H1 (cell line): ENCODE measurements around the gene SLC35F3. TPM values are rescaled to one million over a fixed set of nuclear protein-coding genes. Genes with fewer than 3 reads are reported as not detected.

ENCODE experiments used
- CTCF ChIA-PET: fragments of 300-600 bp; sonication (Branson Sonifier 250); formaldehyde crosslinking; loops from one replicate; lab custom pipeline; 2021; ENCODE audit not compliant: partially characterized antibody; lab: Charles Lee
- POLR2A ChIA-PET: fragments of 300-600 bp; sonication (Branson Sonifier 250); formaldehyde crosslinking; loops from one replicate; lab custom pipeline; 2021; ENCODE audit warnings: inconsistent platforms; ENCODE audit not compliant: partially characterized antibody; lab: Charles Lee
- DNase-seq, 2 experiments: peaks; one replicate each; pipeline versions ENCODE4 v3.0.0 to v3.0.0-alpha.2; 2010 to 2022; ENCODE audit warnings: low spot score in 2 of 2, low read depth in 1 of 2, mixed read lengths in 1 of 2
- FAIRE-seq: peaks from 2 replicates; lab custom pipeline; 2011; peaks lifted over from hg19 to GRCh38; lab: Jason Lieb, UNC
- H2AFZ ChIP-seq: 2 replicates; pipeline ENCODE4 v1.8.1; 2012; ENCODE audit warnings: low read length, inconsistent platforms
- H2AK5ac ChIP-seq: 2 replicates; pipeline ENCODE4 v1.6.1; 2013; ENCODE audit warnings: low read depth, low read length
- H2BK120ac ChIP-seq: replicated peaks from 2 replicates; pipeline ENCODE3; 2013; ENCODE audit warnings: low read depth, low read length, inconsistent platforms
- H2BK12ac ChIP-seq: 2 replicates; pipeline ENCODE4 v1.6.1; 2013; ENCODE audit warnings: low read depth, low read length
- H2BK15ac ChIP-seq: 2 replicates; pipeline ENCODE4 v1.6.1; 2013; ENCODE audit warnings: low read length
- H2BK20ac ChIP-seq: 2 replicates; pipeline ENCODE4 v1.6.1; 2013; ENCODE audit warnings: low read length
- H2BK5ac ChIP-seq: 2 replicates; pipeline ENCODE4 v1.6.1; 2013; ENCODE audit warnings: low read depth, low read length
- H3K14ac ChIP-seq: 2 replicates; pipeline ENCODE4 v1.6.1; 2013; ENCODE audit warnings: inconsistent platforms; ENCODE audit not compliant: insufficient read length
- H3K18ac ChIP-seq: 2 replicates; pipeline ENCODE4 v1.6.1; 2013; ENCODE audit warnings: low read length; ENCODE audit errors: extremely low read depth
- H3K23ac ChIP-seq: 2 replicates; pipeline ENCODE4 v1.6.1; 2013; ENCODE audit warnings: inconsistent platforms; ENCODE audit not compliant: insufficient read length
- H3K23me2 ChIP-seq: 2 replicates; pipeline ENCODE4 v1.6.1; 2013; ENCODE audit warnings: low read depth, low read length
- H3K27ac ChIP-seq: 2 replicates; pipeline ENCODE4 v1.6.1; 2011; ENCODE audit warnings: low read depth, low read length, inconsistent platforms
- H3K27me3 ChIP-seq, 4 experiments: replicated peaks in 1 of 4; 1 replicate in 1 of 4; 2 replicates in 3 of 4; pipeline versions ENCODE4 v1.6.1 to v1.8.1; 2011 to 2013; ENCODE audit warnings: low read length in 3 of 4, mild to moderate bottlenecking in 3 of 4, inconsistent platforms in 2 of 4, mixed read lengths in 2 of 4, moderate library complexity in 1 of 4; ENCODE audit not compliant: control insufficient read depth in 3 of 4, insufficient read depth in 3 of 4; ENCODE audit errors: extremely low read depth in 1 of 4
- H3K36me3 ChIP-seq, 4 experiments: 2 replicates each; pipeline versions ENCODE4 v1.6.1 to v1.8.1; 2011 to 2013; ENCODE audit warnings: mild to moderate bottlenecking in 4 of 4, low read length in 3 of 4, moderate library complexity in 2 of 4, control low read depth in 1 of 4, inconsistent platforms in 1 of 4; ENCODE audit not compliant: insufficient read depth in 4 of 4, control insufficient read depth in 2 of 4
- H3K4ac ChIP-seq: replicated peaks from 2 replicates; pipeline ENCODE3; 2013; ENCODE audit warnings: low read length, low read depth, mixed read lengths, inconsistent platforms; ENCODE audit not compliant: insufficient read length
- H3K4me1 ChIP-seq, 4 experiments: replicated peaks in 1 of 4; 1 replicate in 1 of 4; 2 replicates in 3 of 4; pipeline versions ENCODE4 v1.6.1 to v1.8.1; 2011 to 2013; ENCODE audit warnings: low read length in 3 of 4, inconsistent platforms in 2 of 4, mixed read lengths in 1 of 4; ENCODE audit not compliant: insufficient read depth in 4 of 4, control insufficient read depth in 3 of 4
- H3K4me2 ChIP-seq, 2 experiments: 2 replicates each; pipeline versions ENCODE4 v1.6.1 to v1.8.1; 2011 to 2013; ENCODE audit warnings: low read depth in 2 of 2, low read length in 2 of 2, control low read depth in 1 of 2, inconsistent platforms in 1 of 2, mild to moderate bottlenecking in 1 of 2; ENCODE audit not compliant: insufficient read depth in 1 of 2
- H3K4me3 ChIP-seq, 4 experiments: fragments of 200-600, 300-600 bp in 1 of 4; sonication (generic), shearing (Covaris generic), sonication (Bioruptor Twin) in 1 of 4; 2 replicates each; pipeline versions ENCODE4 v1.5.1 to v1.8.1; 2011 to 2016; ENCODE audit warnings: low read length in 4 of 4, low read depth in 3 of 4, control low read depth in 2 of 4, inconsistent platforms in 2 of 4, mild to moderate bottlenecking in 2 of 4, mixed read lengths in 1 of 4, moderate library complexity in 1 of 4; ENCODE audit not compliant: insufficient read depth in 2 of 4; ENCODE audit errors: extremely low read depth in 1 of 4
- H3K56ac ChIP-seq: replicated peaks from 2 replicates; pipeline ENCODE3; 2013; ENCODE audit warnings: low read depth, mild to moderate bottlenecking, mixed read lengths, low read length, inconsistent platforms; ENCODE audit not compliant: insufficient read length
- H3K79me1 ChIP-seq: 2 replicates; pipeline ENCODE4 v1.6.1; 2013; ENCODE audit warnings: low read depth, low read length, control low read depth
- H3K79me2 ChIP-seq, 2 experiments: 2 replicates each; pipeline versions ENCODE4 v1.6.1 to v1.8.1; 2012 to 2013; ENCODE audit warnings: low read length in 2 of 2, mild to moderate bottlenecking in 2 of 2, inconsistent platforms in 1 of 2; ENCODE audit not compliant: insufficient read depth in 2 of 2, control insufficient read depth in 1 of 2
- H3K9ac ChIP-seq, 4 experiments: replicated peaks in 1 of 4; 1 replicate in 1 of 4; 2 replicates in 3 of 4; pipeline versions ENCODE4 v1.6.1 to v1.8.1; 2011 to 2013; ENCODE audit warnings: low read depth in 3 of 4, low read length in 3 of 4, control low read depth in 2 of 4, mild to moderate bottlenecking in 2 of 4, moderate library complexity in 2 of 4, inconsistent platforms in 1 of 4; ENCODE audit errors: extremely low read depth in 1 of 4
- H3K9me3 ChIP-seq, 2 experiments: 2 replicates each; pipeline versions ENCODE4 v1.6.1 to v1.8.1; 2012 to 2013; ENCODE audit warnings: mild to moderate bottlenecking in 2 of 2, moderate library complexity in 2 of 2, control low read depth in 1 of 2, inconsistent platforms in 1 of 2, low read depth in 1 of 2, low read length in 1 of 2, mixed read lengths in 1 of 2; ENCODE audit not compliant: insufficient read depth in 2 of 2
- H4K20me1 ChIP-seq, 2 experiments: replicated peaks in 1 of 2; 2 replicates each; pipeline versions ENCODE3 to v1.8.1; 2011 to 2013; ENCODE audit warnings: inconsistent platforms in 2 of 2, low read length in 2 of 2, mild to moderate bottlenecking in 1 of 2; ENCODE audit not compliant: insufficient read depth in 2 of 2, control insufficient read depth in 1 of 2
- H4K5ac ChIP-seq: 2 replicates; pipeline ENCODE4 v1.6.1; 2013; ENCODE audit warnings: low read length, low read depth, mixed read lengths, inconsistent platforms; ENCODE audit not compliant: insufficient read length
- H4K8ac ChIP-seq: 2 replicates; pipeline ENCODE4 v1.8.0; 2013; ENCODE audit warnings: mild to moderate bottlenecking, moderate library complexity, low read length, inconsistent platforms; ENCODE audit not compliant: insufficient read depth; ENCODE audit errors: extremely low read depth
- H4K91ac ChIP-seq: replicated peaks from 2 replicates; pipeline ENCODE3; 2013; ENCODE audit warnings: low read length, mixed read lengths, inconsistent platforms; ENCODE audit not compliant: insufficient read length
- ATF2 ChIP-seq: IDR thresholded peaks from 2 replicates; pipeline ENCODE4 v1.6.1; 2012; ENCODE audit warnings: low read length, inconsistent platforms
- EGR1 ChIP-seq: IDR thresholded peaks from 2 replicates; pipeline ENCODE4 v1.6.1; 2011; ENCODE audit warnings: low read depth, low read length, borderline replicate concordance
- EZH2 ChIP-seq: fragments of 200-600 bp; sonication (generic); IDR thresholded peaks from 2 replicates; pipeline ENCODE4 v1.7.1; 2012; ENCODE audit warnings: low read depth, mild to moderate bottlenecking, moderate library complexity, low read length, inconsistent platforms; ENCODE audit not compliant: severe bottlenecking
- JUND ChIP-seq: IDR thresholded peaks from 2 replicates; pipeline ENCODE4 v1.6.1; 2011; ENCODE audit warnings: mild to moderate bottlenecking, improper control_type of control experiment, low read length
- KDM4A ChIP-seq: IDR thresholded peaks from one replicate; pipeline ENCODE4 v1.7.1; 2012; ENCODE audit warnings: low read depth, mild to moderate bottlenecking, moderate library complexity, low read length, inconsistent platforms; ENCODE audit not compliant: severe bottlenecking
- SIX5 ChIP-seq: IDR thresholded peaks from 2 replicates; pipeline ENCODE4 v1.6.1; 2011; ENCODE audit warnings: mild to moderate bottlenecking, low read depth, low read length
- SP1 ChIP-seq: IDR thresholded peaks from 2 replicates; pipeline ENCODE4 v1.6.1; 2011; ENCODE audit warnings: low read depth, low read length
- SRF ChIP-seq: IDR thresholded peaks from 2 replicates; pipeline ENCODE4 v1.6.1; 2011; ENCODE audit warnings: mild to moderate bottlenecking, low read depth, low read length, moderate library complexity
- SUZ12 ChIP-seq: fragments of 200-600 bp; sonication (generic); IDR thresholded peaks from 2 replicates; pipeline ENCODE4 v1.6.1; 2012; ENCODE audit warnings: mild to moderate bottlenecking, inconsistent platforms, low read length, moderate library complexity, mixed read lengths
- TCF12 ChIP-seq: IDR thresholded peaks from 2 replicates; pipeline ENCODE4 v1.6.1; 2011; ENCODE audit warnings: low read depth, mild to moderate bottlenecking, low read length
- USF2 ChIP-seq: IDR thresholded peaks from 2 replicates; pipeline ENCODE4 v1.6.1; 2011; ENCODE audit warnings: low read length, improper control_type of control experiment
- WGBS, 2 experiments: shearing (Covaris generic) in 1 of 2; methylation state at CpG; one replicate each; pipeline versions ENCODE4 v1.1.6 to v1.1.7; 2013 to 2015; ENCODE audit warnings: low lambda C conversion rate in 2 of 2, mixed read lengths in 2 of 2, inconsistent platforms in 1 of 2, low coverage in 1 of 2, missing lambda C conversion rate in 1 of 2; ENCODE audit not compliant: insufficient replicate concordance in 2 of 2, insufficient coverage in 1 of 2, insufficient read length in 1 of 2; ENCODE audit errors: extremely low coverage in 1 of 2, missing lambda C conversion rate in 1 of 2; 5-methylcytosine and 5-hydroxymethylcytosine counted together
- polyA plus RNA-seq, 7 experiments: library from polyadenylated mRNA; depleted of rRNA in 3 of 7; stranded (reverse) in 5 of 7; unstranded in 2 of 7; fragments of >200 nt in 5 of 7; fragments of 200-250 nt in 2 of 7; gene quantifications; 1 replicate in 5 of 7; 2 replicates in 1 of 7; 4 replicates in 1 of 7; pipeline versions ENCODE4 v1.2.1 to v1.2.3, GENCODE V29; 2011 to 2013; ENCODE audit warnings: missing spikeins in 2 of 7, mixed read lengths in 2 of 7
- total RNA-seq: library from RNA; stranded (reverse); fragmentation: NEBNext Ultra II Directional; extraction: Animal tissue kit (Norgen Biotek cat#: 25700); gene quantifications from 2 replicates; pipeline ENCODE4 v1.2.1, GENCODE V29; 2021

The SLC35F3 gene
- total and polyA plus RNA-seq, 2 of the 8 experiments (the other 6 are each of a cell fraction or from before 2014, with no cell fraction given): 0.78 to 1.2 TPM

DNA sequence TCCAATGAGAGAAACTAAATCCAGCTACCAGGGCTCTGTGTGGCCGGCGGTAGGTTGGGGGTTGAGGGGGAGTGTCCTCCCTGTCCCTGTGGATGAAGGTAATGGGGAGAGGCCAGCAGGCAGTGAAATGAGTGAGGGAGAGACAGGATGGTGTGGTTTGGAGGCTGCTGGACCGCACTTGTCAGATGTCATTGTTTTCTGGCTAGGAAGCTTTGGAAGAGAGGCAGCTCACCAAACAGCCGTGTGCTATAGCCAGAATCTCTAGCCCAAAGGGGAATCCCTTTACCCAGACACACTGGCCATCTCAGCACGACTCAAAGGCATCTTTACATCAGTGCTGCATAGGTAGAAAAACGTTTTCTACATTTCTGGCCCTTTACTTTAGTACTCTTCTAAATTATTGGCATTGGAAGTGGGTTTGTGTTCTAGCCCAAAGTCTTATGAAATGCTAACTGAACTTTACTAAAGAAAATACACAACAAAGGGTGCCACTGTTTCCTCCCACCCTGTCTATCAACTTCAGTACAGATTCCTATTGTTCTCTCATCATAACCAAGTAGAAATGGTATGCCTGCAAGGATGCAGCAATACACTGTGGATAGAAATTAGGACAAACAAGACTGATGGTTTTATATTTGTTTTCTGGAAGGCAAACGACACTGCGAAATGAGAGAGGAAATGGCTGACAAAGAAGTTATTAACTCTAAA is 372.8 kb downstream of the SLC35F3 start:
- Histone ChIP-seq H4K8ac (no peak overlapping the region), H2BK5ac (no peak overlapping the region), H3K9ac (no peak overlapping the region), H4K91ac (no peak overlapping the region), H2BK20ac (no peak overlapping the region), H3K18ac (no peak overlapping the region), H2BK12ac (no peak overlapping the region), H3K23ac (no peak overlapping the region), H3K27me3 (no peaks in the 10 kb centered on the region), H3K4me2 (no peak overlapping the region), H3K4ac (no peak overlapping the region), H3K27ac (no peak overlapping the region), H3K36me3 (no peaks in the 10 kb centered on the region), H4K20me1 (no peaks in the 10 kb centered on the region), H3K4me3 (no peak overlapping the region), H3K56ac (no peak overlapping the region), H3K14ac (no peak overlapping the region), H2BK15ac (no peak overlapping the region), H3K79me2 (no peaks in the 10 kb centered on the region), H3K79me1 (no peaks in the 10 kb centered on the region), H4K5ac (no peak overlapping the region), H3K23me2 (no peaks in the 10 kb centered on the region; the same call in 1 of the 2 replicates), H3K4me1 (peaks cover 0 to 5% (median 3%) of the 10 kb centered on the region in 4 experiments; a peak in 4 of 7 replicates), H2AFZ (no peak overlapping the region), H2BK120ac (no peak overlapping the region), H2AK5ac (no peak overlapping the region), H3K9me3 (no peaks in the 10 kb centered on the region)
- DNase-seq: no peak
- ChIA-PET CTCF (no interaction called here), POLR2A (no interaction called here)
- no peak for FAIRE-seq
- 90% methylated on average over 8 of the region's 8 CpGs; no CpG with 5 or more reads in 1 of the 2 experiments for WGBS, 2 experiments
- TF ChIP-seq KDM4A (no peak), SP1 (no peak), SIX5 (no peak), TCF12 (no peak), EGR1 (no peak), USF2 (no peak), SUZ12 (no peak), SRF (no peak), EZH2 (no peak), JUND (no peak), ATF2 (no peak)
